ENCODE results near the gene SYT10.
"Not testable (repeated sequence)": the region's sequence is repeated elsewhere in the genome, so short reads cannot be mapped to it uniquely, and the experiment has no call there.

SYT10 gene

GRCh38 chr12:33439587-33440011 is at the start of gene SYT10:
SYT10 (minus strand) TSS chr12:33439819; CDS start chr12:33439522, 297 bp downstream.
- no peak for DNase-seq

DNA sequence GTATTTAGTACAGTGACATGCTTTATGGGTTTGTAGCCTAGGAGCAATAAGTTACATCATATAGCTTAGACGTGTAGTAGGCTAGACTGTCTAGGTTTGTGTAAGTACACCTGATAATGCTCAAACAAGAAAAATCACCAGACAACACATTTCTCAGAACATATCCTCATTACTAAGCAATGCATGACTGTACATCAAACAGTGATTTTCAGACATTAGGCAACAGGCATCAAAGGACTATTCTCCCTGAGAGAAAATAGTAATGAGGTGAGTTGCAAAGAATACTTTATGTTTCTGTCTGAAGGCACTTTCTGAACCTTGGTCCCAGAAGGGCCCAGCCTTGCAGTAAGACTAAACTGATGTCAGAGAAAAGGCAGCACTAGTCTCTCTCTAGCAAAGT is 48.4 kb upstream of the SYT10 start:
- DNase-seq: no peak

DNA sequence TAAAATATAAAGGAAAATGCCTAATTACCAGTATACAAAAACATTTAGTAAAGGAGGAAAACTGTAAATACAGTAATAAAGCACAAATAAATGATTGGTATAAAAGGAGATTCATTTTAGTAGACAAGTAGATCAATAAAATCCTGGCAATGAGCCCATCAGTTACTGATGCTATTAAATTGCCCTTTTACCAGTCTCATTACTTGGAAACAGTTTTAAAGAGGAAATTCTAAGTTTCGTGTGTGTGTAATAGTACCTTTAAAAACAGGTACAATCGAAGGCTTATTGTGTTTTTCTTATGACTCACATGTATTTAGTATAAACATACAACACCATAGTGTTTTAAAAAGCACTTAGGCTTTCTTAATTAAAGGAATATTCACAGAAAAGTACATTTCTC is 46.4 kb upstream of the SYT10 start:
- no peak for DNase-seq

- DNase-seq: no peak
These were observed 44.5 kb upstream of the SYT10 start for GRCh38 chr12:33484161-33484560.

- no peak for DNase-seq
These were observed 40.7 kb upstream of the SYT10 start for GRCh38 chr12:33480366-33480765.

GRCh38 chr12:33476058-33476457 is 36.4 kb upstream of the SYT10 start:
- no peak for DNase-seq

GRCh38 chr12:33472299-33472698 is 32.7 kb upstream of the SYT10 start:
- DNase-seq: no peak

DNA sequence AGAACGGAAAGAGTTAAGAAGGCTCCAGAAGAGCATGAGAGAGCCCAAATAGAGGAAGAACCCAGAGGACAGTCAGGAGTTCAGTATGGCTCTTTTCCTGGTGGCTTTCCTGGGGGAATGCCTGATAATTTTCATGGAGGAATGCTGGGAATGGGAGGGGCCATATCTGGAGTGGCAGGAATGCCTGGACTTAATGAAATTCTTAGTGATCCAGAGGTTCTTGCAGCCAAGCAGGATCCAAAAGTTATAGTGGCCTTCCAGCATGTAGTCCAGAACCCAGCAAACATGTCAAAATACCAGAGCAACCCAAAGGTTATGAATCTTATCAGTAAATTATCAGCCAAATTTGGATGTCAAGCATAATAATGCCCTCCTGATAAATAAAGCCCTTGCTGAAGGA is 15.5 kb upstream of the SYT10 start:
- no peak for DNase-seq

GRCh38 chr12:33450480-33450879 is 10.9 kb upstream of the SYT10 start:
- no peak for DNase-seq

DNA sequence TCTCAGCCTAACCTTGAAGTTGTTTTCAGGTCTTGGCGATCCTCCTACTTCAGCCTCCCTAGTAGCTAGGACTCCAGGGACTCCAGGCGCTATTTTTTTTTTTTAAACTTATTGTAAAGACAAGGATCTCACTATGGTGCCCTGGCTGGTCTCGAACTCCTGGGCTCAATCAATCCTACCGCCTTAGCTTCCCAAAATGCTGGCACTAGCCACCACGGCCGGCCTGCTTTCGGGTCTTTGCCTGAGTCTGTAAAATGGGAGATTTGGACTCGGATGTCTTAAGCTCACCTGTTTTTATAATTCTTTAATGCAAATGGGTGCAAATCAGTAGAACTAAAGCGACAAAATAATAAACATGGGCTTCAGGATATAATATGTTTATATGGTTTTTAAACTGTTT is 858 bp upstream of the SYT10 start:
- DNase-seq: no peak

GRCh38 chr12:33438851-33439586 is 600 bp downstream of the SYT10 start:
- DNase-seq: no peak

GRCh38 chr12:33438025-33438772 is 1.4 kb downstream of the SYT10 start:
- DNase-seq: no peak

DNA sequence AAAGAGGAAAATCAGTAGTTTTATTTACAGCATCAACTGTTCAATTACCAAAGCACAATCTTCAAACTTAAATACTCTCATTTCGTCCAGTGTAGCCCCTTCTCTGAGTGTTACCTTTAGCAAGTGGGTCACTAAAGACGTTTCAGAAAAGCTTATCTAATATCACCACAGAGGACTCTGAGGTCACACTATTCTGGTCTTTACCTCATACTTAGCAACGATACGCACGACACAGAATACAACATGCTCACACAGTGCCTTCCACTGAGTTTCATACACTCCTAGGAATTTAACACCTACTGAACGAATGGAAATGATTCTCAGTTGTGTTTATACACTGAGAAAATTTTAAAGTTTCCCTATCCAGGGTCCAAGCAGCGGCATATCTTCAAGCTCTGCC is 2.0 kb downstream of the SYT10 start:
- no peak for DNase-seq

DNA sequence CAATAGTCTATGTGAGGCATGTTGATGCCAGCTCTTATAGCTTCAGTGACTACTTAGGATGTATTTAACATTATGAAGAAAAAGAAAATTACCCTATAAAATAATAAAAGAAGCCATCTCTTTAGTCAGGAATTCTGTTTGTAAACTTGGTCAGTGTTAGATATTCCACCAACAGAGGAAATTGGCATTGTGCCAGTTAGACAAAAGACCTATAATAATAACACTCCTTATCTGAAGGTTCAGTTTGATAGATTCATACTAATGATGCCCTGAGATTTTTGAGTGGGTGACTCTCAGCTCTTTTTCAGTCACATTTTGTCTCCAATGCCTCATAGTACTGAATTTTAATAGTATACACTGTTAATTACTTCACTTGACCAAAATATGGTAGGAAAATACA is 6.6 kb downstream of the SYT10 start:
- DNase-seq: no peak

DNA sequence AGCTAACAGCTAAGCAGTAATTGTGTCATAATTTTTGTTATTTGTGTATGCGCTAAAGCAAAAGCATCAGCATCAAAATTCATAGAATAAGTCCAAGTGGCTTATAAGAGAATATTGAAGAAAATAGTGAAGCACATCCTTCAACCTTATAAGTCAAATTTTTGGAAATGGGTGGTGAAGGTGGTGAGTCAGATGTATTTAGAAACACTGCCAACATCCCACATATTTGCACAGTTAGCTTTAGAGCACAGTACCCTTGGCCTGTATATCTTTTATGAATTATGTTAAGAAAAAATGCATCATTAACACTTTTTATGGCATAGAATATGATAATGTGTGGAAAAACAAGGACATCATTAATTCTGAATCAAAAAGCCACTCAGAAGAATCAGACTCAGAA is 8.0 kb downstream of the SYT10 start:
- no peak for DNase-seq

DNA sequence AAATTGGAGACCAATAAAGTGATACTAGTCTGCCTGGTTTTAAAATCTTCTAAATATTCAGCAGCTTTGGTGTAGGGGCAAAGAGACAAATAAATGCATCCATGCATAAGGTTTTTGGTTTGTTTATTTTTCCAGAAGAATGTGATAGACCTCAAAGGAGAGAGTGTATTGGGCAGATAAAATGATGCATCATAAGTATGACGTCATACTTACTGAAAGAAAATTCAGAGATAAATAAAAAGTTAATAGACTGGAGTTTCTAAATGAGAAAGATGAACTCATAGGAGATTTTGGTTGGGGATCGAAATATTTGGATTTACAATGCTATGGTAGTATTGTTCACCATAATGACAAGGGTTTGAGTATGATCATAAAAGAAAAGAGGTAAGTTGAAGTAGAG is 10.2 kb downstream of the SYT10 start:
- DNase-seq: no peak

DNA sequence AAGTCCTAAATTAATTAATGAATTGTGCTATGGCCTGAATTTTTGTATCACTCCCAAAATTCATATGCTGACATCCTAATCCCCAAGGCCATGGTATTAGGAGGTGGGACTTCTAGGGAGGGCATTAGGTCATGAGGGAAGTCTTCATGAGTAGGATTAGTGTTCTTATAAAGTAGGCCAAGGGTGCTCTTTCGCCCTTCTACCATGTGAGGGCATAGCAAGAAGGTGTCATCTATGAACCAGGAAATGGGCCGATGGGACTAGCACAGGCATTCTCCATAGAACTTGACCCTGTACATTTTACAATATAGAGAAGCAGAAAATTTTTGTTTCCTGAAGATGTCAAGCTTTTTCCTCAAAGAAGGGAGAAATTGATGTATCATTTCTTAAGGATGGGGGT is 12.5 kb downstream of the SYT10 start:
- no peak for DNase-seq

DNA sequence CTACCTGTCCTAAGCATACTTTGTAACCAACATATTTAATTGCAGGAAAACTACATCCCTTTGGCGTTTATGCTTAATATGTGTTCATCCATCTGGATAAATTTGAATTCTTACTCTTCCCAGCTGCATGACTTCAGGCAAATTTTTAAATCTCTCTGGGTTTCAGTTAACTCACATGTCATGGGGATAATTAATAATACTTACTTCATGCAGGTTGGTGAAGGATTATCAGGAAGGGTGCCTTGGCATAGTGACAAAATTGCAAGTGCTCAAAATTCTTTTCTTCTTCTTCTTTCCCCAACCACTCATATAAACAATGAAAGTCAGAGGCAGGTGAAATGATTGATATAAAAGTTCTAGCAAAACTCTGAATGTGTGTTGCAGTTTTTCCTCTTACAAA is 15.9 kb downstream of the SYT10 start:
- DNase-seq: no peak

DNA sequence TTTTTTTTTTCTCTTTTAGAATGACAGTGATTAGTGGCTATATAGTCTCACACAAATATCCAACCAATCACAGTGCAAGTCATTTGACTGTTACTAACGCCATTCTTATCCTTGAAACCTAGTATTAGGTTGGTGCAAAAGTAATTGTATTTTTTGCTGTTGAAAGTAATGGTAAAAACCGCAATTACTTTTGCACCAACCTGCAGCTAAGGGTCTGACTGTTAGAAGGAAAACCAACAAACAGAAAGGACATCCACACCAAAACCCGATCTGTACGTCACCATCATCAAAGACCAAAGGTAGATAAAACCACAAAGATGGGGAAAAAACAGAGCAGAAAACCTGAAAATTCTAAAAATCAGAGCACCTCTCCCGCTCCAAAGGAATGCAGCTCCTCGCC is 27.2 kb downstream of the SYT10 start:
- DNase-seq: not testable (repeated sequence)

- DNase-seq: no peak
These were observed 56.1 kb downstream of the SYT10 start for GRCh38 chr12:33383503-33383902.

GRCh38 chr12:33376153-33376552 is 63.5 kb downstream of the SYT10 start:
- no peak for DNase-seq

- no peak for DNase-seq
These were observed 69.3 kb downstream of the SYT10 start for GRCh38 chr12:33370318-33370717.

GRCh38 chr12:33357181-33357580 is 82.4 kb downstream of the SYT10 start:
- no peak for DNase-seq

DNA sequence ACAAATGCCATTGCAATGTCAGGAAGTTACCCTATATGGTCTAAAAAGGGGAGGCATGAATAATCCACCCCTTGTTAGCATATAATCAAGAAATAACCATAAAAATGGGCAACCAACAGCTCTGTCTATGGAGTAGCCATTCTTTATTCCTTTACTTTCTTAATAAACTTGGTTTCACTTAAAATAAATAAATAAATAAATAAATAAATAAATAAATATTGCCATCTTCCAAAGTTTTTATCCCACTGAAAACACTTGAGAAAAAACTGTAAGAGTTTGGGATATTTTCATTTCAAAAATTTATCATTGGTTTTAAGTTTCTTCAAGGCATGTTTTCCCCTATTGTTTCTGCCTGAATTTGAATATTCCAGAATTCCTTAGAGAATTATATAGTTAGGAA is 89.8 kb downstream of the SYT10 start:
- DNase-seq: no peak

GRCh38 chr12:33331961-33332398 is 107.6 kb downstream of the SYT10 start:
- not testable (repeated sequence) for DNase-seq
